PFSK-1 (cell line): Measurements from ENCODE around the gene TRHDE.

Source experiments
- POLR2AphosphoS5 ChIP-seq: IDR thresholded peaks from 2 replicates; pipeline ENCODE4 v1.6.1; 2012; ENCODE audit warnings: low read depth, mild to moderate bottlenecking, control low read depth, low read length, moderate library complexity
- SIN3A ChIP-seq: IDR thresholded peaks from 2 replicates; pipeline ENCODE4 v1.6.1; 2012; ENCODE audit warnings: mild to moderate bottlenecking, low read length, moderate library complexity, borderline replicate concordance; ENCODE audit not compliant: insufficient read depth

DNA sequence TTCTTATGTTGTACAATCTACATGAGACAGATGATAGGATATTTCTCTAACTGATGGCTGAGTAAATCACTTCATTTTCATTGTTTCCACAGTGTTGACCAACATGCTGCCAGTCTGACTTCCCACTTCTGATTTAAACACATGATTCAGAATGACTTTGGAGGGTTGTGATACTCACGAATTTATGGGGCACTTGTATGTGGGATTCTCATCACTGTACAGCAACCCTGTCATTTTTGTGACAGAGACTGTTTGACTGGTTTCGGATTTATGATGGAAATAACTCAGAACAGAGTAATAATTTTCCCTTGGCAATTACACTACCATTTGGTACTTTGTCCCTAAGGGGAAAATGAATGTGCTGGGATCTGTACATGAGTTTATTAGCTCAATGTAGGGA lies 333.8 kb downstream of the TRHDE start:
- TF ChIP-seq SIN3A: no peak
- no peak for TF ChIP-seq POLR2AphosphoS5
